Activated CD4-positive, CD25-positive, alpha-beta regulatory T cell treated with anti-CD3 and anti-CD28 coated beads, Interleukin-2, amount 50 U/mL, for 16 hours (primary cell): Measurements from ENCODE around the gene TNRC18.
"Not testable (repeated sequence)": the region's sequence is repeated elsewhere in the genome, so short reads cannot be mapped to it uniquely, and the experiment has no call there.

Source experiments
- DNase-seq: peaks from one replicate; pipeline ENCODE4 v3.0.0-alpha.2; 2020; ENCODE audit warnings: low read depth, low spot score

The TNRC18 gene

GRCh38 chr7:5270788-5271187 lies 152.8 kb downstream of the TNRC18 start:
- no peak for DNase-seq

GRCh38 chr7:5269992-5270657 lies 153.5 kb downstream of the TNRC18 start:
- DNase-seq: not testable (repeated sequence)

GRCh38 chr7:5267829-5268228 lies 155.8 kb downstream of the TNRC18 start:
- DNase-seq: not testable (repeated sequence)

GRCh38 chr7:5266191-5267028 lies 157.2 kb downstream of the TNRC18 start:
- DNase-seq: no peak

- no peak for DNase-seq
Measured at GRCh38 chr7:5265320-5266190, 158.1 kb downstream of the TNRC18 start.

GRCh38 chr7:5263066-5263465 lies 160.6 kb downstream of the TNRC18 start:
- DNase-seq: not testable (repeated sequence)

GRCh38 chr7:5260530-5261068 lies 163.0 kb downstream of the TNRC18 start:
- DNase-seq: not testable (repeated sequence)
